Activated CD4-positive, alpha-beta T cell treated with anti-CD3 and anti-CD28 coated beads, Interleukin-2, amount 50 U/mL, for 16 hours (primary cell): ENCODE results near the gene MRAP2.
A peak's percentile ranks its signal among the peaks of the same experiment; 100 is the strongest.
"Not testable (repeated sequence)": the region's sequence is repeated elsewhere in the genome, so short reads cannot be mapped to it uniquely, and the experiment has no call there.

Source experiments
- DNase-seq: peaks from one replicate; pipeline ENCODE4 v3.0.0-alpha.2; 2020

MRAP2 gene

GRCh38 chr6:84033523-84034451 is at the start of gene MRAP2:
TSS of gene MRAP2 (plus strand) at chr6:84033772. CDS start at chr6:84055319, 21,547 bp downstream.
- no peak for DNase-seq

- DNase-seq: no peak
These were observed 49.2 kb upstream of the MRAP2 start for GRCh38 chr6:83984411-83984810.

- no peak for DNase-seq
These were observed 48.3 kb upstream of the MRAP2 start for GRCh38 chr6:83985308-83985713.

GRCh38 chr6:83985715-83986114 is 47.9 kb upstream of the MRAP2 start:
- DNase-seq: no peak

- DNase-seq: no peak
These were observed 35.5 kb upstream of the MRAP2 start for GRCh38 chr6:83998021-83998584.

- DNase-seq: no peak
These were observed 32.5 kb upstream of the MRAP2 start for GRCh38 chr6:84001119-84001518.

GRCh38 chr6:84002226-84002625 is 31.3 kb upstream of the MRAP2 start:
- no peak for DNase-seq

GRCh38 chr6:84003131-84003530 is 30.4 kb upstream of the MRAP2 start:
- no peak for DNase-seq

- DNase-seq: no peak
These were observed 29.9 kb upstream of the MRAP2 start for GRCh38 chr6:84003654-84004053.

- DNase-seq: no peak
These were observed 25.7 kb upstream of the MRAP2 start for GRCh38 chr6:84007871-84008270.

GRCh38 chr6:84013354-84013753 is 20.2 kb upstream of the MRAP2 start:
- DNase-seq: no peak

GRCh38 chr6:84013931-84014330 is 19.6 kb upstream of the MRAP2 start:
- no peak for DNase-seq

GRCh38 chr6:84016029-84016428 is 17.5 kb upstream of the MRAP2 start:
- no peak for DNase-seq

GRCh38 chr6:84017709-84018452 is 15.7 kb upstream of the MRAP2 start:
- DNase-seq: peak; percentile 43

- DNase-seq: no peak
These were observed 15.0 kb upstream of the MRAP2 start for GRCh38 chr6:84018453-84019061.

GRCh38 chr6:84019141-84019841 is 14.3 kb upstream of the MRAP2 start:
- DNase-seq: no peak

- DNase-seq: no peak
These were observed 13.7 kb upstream of the MRAP2 start for GRCh38 chr6:84019842-84020211.

- DNase-seq: no peak
These were observed 11.9 kb upstream of the MRAP2 start for GRCh38 chr6:84021625-84022024.

- no peak for DNase-seq
These were observed 6.8 kb upstream of the MRAP2 start for GRCh38 chr6:84026721-84027164.

GRCh38 chr6:84027340-84028181 is 6.0 kb upstream of the MRAP2 start:
- no peak for DNase-seq

- DNase-seq: no peak
These were observed 5.2 kb upstream of the MRAP2 start for GRCh38 chr6:84028350-84028749.

- not testable (repeated sequence) for DNase-seq
These were observed 1.6 kb upstream of the MRAP2 start for GRCh38 chr6:84032000-84032399.
